ENCODE results near the gene AGPAT1.

- TF ChIP-seq CTCF (IDR thresholded peaks at IDR 0.05) (no peak), POLR2AphosphoS5 (IDR thresholded peaks at IDR 0.05) (no peak)
Measured at GRCh38 chr6:32166411-32167061, 9.3 kb downstream of the AGPAT1 start.

Measured in stomach (tissue), 4 donors.